NCI-H446 (cell line): Measurements from ENCODE around the gene LYAR.

Source experiments
- DNase-seq, 2 experiments: peaks; one replicate each; lab custom pipeline; 2025; lab: John Stamatoyannopoulos, UW

Gene LYAR, protein sequence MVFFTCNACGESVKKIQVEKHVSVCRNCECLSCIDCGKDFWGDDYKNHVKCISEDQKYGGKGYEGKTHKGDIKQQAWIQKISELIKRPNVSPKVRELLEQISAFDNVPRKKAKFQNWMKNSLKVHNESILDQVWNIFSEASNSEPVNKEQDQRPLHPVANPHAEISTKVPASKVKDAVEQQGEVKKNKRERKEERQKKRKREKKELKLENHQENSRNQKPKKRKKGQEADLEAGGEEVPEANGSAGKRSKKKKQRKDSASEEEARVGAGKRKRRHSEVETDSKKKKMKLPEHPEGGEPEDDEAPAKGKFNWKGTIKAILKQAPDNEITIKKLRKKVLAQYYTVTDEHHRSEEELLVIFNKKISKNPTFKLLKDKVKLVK

DNA sequence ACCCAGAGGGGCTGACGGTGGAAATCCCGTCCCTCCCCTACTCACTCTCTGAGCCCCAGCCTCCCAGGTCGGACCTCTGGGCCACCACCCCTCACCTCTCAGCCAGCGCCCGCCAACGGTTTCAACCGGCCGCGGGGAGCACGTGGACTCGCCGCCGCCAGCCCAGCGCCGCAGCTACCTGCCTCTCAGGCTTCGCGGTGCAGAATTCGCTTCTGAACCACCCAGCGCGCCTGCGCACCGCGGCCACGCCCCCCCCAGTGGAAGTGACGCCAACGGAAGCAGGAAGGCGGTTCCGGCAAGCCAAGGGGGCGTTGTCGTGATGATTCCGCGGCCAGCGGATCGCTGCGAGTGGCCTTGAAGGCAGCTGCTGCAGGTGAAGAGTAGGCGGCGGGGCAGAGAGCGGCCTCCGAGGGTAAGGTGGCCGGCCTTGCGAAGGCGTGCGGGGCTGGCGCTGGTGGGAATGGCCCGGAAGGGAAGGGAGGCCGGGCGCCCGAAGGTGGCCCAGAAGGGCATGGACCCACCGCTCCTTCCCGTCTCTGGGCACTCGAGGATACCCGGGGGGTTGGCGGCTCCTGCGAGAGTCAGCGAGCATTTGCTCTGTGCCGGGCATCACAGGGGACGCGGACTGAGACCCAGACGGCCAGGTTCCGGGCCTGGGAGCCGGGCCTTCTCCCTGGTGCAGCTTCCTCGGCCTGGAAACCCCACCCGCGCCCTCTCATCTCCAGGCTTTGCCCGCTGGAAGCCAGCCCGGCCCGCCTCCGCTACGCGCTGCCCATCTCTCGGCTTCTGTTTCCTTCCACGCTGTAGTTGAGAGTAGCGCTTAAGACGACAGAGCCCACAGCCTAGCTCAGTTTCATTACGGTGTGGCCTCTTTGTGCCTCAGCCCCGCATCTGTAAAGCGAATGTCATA lies at the start of gene LYAR, which contains the start of gene ZBTB49:
TSS of gene LYAR (minus strand) at position 214 of the 910 bp plus-strand sequence. CDS start 6,412 bp downstream, outside the sequence.
TSS of gene ZBTB49 (plus strand) at position 311 of the 910 bp plus-strand sequence. CDS start 9,695 bp downstream, outside the sequence.
- DNase-seq = peak; percentile 5 to 78

DNA sequence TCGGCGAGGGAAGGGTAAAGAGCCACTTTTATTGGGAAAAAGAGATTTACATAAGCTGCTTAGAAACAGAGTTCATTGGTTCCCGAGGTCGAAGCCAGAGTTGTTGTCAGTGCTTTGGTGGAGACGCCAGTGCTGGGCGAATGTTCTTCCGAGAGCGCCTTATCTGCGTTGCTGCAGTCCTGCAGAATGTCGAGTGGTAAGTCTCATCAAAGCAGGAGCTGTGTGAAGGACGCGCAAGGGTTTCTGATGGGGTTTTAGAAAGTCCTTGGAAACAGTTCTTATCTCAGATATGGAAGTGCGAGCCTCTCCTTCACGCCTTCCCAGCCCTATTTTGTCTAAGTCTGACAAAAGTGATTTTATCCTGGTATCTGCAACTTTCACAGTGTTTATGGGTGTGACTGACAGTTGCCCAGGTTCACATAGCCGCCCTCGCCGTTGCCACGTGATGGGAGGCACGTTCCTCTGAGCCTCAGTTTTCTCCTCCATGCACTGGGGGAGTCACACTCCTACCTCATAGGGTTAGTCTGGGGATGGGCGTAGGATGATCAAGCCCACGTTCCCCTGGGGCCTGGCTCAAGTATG lies 49.6 kb upstream of the LYAR start:
- no peak for DNase-seq

DNA sequence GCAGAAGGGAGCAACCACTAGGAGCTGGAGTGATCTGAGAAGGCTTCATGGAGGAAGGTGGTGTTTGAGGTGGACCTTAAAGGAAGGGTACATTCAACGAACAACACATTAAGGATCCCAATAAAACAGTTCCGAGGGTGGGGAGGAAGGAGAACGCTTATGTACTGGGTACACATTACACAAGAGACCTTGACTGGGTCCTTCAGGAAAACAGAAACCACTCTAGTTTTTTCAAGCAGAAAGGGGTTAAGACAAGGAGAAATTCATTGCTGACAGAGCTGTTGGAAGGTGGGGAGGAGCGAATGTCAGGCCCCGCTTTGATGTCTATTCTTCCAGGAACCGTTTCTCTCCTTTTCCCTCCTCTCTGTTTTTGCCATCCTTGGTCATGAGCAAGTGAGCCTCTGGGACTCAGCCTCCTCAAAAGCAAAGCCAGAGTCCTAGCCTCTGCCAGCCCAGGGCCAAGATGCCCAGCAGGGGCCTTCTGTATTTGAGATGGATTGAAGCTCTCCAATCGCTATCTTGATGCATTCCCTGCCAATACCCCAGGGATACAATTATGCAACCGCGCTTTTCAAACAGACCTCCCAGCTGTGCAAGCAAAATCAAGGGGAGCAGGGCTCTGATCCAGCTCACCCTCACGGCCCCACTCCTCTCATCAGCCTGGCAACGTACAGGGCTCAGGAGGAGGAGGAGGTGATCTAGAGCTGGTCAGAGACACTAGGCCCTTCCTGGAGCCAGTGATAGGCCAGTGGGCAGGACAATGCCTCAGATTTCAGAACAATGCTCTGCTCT lies 48.5 kb upstream of the LYAR start:
- DNase-seq = no peak

DNA sequence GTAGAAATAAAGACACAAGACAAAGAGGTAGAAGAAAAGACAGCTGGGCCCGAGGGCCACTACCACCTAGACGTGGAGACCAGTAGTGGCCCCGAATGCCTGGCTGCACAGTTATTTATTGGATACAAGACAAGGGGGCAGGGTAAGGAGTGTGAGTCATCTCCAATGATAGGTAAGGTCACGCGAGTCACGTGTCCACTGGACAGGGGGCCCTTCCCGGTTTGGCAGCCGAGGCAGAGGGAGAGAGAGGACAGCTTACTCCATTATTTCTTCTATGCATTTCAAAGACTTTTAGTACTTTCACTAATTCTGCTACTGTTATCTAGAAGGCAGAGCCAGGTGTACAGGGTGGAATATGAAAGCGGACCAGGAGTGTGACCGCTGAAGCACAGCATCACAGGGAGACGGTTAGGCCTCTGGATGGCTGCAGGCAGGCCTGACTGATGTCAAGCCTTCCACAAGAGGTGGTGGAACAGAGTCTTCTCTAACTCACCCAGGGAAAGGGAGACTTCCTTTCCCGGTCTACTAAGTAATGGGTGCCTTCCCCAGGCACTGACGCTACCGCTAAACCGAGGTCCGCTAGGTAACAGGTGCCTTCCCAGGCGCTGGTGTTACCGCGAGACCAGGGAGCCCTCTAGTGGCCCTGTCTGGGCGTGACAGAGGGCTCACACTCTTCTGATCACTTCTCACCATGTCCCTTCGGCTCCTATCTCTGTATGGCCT lies 45.0 kb upstream of the LYAR start:
- DNase-seq = peak in 1 of 2 experiments; percentile 20

DNA sequence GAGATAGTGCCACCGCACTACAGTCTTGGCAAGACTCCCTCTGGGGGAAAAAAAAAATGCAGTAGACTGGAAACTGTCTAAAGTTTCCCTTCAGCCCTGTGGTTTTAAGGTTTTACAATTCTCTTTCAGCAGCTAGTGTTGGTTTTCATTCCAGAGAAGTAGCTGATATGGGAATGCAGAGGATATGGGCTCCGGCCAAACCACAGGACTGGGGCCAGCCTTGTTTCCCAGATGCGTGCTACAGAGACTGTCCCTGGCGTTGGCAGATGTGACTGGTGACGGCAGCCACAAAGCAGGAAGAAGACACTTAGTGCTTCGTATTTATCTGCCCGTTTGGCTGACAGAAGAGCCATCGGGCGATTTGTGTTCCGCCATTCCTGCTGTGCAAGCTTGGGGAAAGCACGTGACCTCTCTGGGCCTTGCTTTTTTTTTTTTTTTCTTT lies 43.3 kb upstream of the LYAR start:
- no peak for DNase-seq

DNA sequence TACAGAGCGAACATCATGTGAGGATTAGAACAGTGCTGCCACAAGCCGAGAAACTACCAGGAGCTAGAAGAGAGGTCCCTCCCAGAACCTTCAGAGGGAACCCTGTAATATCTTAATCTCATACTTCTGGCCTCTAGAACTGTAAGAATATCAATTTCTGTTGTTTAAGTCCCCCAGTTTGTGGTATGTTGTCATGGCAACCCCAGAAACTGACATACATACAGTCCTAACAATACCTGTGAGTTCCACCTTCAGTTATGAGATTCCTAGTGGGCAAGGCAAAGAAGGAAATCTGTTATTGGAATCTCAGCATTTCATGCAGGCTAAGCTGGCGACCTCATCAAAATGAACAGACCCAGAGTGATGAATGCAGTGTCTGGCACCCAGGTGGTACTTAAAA lies 42.6 kb upstream of the LYAR start:
- no peak for DNase-seq

DNA sequence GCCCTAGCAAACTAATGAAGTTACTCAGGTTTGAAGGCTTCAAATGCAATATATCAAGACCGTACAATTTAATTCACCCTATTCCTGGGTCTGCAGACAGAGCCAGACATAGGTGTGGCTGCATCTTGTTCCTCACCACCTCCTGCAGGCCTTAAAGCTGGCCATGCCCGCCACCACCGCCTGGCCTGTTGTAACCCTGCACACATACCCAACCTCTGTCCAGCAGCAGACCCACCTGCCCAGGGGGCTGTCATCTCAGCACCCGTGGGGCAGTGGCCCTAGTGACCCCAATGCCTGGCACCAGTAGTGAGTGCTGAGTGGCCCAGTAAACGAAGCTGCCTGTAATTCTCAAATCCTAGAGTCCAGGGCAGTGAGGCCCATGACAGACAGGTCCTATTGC lies 40.8 kb upstream of the LYAR start:
- no peak for DNase-seq

DNA sequence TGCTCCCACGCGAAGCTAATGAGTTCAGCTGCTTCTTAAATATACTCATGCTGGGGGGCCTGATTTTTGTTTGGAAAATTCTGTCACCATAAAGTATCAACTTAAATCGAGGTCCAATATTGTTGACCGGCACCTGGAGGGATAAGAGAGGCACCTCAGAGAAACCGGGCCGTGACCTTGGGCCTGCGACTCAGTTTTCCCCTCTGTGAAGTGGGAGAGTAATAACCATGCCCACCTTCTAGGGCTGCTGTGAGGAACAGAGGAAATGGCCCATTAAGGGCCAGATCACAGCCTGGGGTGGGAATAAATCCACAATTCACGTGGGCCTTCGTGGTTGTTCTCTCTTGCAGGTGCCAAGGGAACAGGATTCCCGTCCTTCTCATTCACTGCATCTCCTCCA lies 39.5 kb upstream of the LYAR start:
- DNase-seq = no peak

DNA sequence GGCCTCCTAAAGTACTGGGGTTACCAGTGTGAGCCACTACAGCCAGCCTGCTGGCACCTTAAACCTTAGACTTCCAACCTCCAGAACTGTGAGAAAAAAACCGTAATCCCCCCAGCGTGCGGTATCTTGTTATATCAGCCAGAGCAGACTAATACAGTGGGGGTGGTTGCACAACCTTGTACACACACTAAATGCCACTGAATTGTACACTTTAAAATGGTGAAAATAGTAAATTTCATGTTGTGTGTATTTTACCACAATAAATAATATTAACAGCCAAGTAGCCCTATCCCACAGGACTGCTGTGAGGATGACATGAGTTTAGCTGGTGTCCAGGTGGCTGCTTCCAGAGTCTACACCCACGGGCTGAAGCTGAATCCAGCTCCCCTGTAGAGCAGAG lies 38.9 kb upstream of the LYAR start:
- no peak for DNase-seq

DNA sequence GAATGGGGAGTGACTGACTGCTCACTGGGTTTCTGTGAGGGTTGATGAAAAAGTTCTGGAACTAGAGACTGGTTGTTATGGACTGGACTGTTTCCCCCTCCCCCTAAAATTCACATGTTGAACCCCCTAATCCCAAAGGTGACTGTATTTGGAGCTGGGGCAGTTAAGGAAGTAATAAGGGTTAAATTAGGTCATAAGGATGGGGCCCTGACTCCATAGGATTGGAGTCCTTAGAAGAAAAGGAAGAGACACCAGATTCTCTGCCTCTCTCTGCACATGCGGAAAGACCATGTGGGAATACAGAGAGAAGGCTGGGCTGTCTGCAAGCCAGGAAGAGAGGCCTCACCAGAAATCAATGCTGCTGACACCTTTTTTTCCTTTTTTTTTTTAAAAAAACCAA lies 38.3 kb upstream of the LYAR start:
- no peak for DNase-seq

DNA sequence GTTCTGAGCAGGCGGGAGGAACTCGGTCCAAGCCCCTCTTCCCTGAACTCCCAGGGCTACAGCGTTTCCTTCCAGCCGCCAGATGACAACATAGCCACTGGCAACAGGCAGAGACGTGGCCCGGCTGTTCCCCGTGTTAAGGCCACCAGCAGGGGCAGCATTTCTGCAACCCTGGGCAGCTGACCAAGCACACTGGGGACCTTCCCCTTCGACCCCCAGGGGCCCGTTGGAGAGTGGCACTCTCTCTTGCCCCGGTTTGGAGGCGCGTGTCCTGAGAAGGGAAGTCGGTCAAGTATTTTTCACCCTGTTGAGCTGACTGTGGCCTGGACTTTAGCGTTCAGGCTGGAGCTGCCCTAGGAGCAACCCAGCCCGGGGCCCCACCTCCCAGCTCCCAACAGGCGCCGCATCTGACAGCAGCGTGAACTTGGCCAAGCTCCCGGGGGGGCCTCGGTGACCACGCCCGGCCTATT lies 37.7 kb upstream of the LYAR start:
- no peak for DNase-seq

DNA sequence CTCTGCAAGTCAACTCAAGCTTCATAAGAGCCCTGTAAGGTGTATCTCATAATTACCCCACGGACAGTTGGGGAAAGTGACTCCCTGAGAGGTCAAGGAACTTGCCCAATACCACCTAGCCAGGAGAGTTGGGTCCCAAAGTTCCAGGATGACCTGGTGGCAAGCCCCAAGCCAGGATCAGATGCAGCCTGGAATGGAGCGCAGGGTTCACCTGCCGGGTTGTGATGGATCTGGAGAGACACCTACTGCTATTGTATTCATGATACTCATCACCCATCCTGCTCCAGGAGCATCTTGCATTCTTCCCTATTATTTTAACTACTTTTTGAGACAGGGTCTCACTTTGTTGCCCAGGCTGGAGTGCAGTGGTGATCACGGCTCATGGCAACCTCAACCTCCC lies 36.2 kb upstream of the LYAR start:
- no peak for DNase-seq

DNA sequence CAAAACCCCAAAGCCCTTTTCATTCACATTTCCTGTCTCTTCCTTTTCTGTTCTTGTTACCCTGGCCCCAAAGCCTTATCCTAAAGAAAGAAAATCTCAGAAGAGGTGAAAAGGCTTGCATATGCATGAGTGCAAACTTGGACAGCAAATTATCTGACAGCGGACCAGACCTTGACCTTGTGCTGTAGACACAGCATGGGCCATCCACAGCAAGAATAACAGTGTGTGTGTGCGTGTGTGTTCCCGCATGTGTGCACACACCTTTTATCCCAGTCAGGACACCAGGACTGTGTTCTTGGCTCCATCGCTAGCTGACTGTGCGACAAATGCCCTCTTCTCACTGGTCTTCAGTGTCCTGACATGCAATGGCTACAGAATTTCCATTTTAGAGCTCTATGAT lies 35.4 kb upstream of the LYAR start:
- DNase-seq = no peak

DNA sequence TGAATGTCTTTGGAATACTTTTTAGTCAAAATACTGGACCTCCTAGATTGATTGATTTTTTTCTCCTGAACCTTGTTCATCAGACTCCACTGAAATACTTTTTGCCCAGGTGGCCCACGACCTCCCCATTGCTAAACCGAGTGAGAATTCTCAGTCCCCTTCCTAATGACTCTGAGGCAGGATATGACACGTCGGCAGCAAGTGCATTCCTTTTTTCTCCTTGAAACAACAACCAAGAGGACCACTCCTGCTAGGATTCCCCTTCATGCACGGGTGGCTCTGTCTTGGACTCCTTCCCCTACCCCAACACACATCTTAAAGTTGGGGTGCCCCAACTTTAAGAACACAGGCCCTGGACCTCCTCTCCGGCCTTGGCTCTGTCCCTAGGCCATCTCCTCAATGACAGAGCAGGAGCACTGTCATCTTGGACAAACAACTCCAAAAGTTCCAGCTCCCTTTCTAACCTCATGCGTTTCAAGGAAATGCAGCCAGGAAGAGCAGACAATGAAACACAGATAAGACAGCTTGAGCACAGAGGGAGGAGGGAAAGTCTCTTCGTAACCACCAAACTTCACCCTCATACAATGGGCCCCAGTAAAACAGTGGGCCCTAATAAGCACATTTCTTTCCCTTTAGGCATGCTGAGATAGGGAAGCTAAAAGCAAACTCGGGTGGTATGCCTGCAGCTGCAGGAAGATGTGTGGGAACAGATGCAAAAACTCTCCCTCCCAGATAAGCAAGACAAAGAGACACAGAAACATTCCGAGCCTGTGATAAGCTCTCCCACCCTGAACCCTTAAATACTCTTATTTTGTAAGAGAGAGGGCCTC lies 34.0 kb upstream of the LYAR start:
- no peak for DNase-seq

DNA sequence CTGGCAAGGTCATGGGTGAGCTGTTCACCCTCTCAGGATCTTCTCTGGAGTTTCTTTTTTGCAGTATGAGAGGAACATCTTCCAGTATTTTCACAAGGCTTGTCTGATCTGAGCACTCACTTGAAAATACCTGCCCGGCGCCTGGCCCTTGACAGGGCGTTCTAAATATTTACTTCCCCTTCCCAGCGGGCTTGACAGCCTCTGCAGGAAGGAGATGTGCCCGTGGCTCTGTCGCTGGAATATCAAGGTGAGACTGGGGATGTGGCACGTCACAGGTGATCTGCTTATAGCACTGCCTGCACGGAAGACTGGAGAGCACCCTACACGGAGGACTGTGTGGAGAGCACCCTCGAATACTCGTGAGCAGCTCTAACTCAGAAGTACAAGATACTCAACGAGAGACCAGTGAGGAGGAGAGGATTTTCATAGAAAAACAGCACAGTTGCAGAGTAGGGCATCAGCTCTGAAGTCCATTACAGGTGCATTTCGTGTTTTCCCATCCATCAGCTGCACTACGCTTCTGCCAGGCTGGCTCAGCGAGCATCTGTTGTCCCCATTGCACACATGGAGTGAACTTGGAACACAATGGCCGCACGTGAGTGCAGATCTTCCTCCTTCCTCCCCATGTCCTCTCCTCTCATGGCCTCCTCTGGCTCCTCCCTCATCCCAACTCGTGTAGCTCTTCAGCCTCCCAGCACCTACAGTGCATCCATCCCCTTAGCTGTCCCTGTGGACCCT lies 32.2 kb upstream of the LYAR start:
- DNase-seq = no peak

DNA sequence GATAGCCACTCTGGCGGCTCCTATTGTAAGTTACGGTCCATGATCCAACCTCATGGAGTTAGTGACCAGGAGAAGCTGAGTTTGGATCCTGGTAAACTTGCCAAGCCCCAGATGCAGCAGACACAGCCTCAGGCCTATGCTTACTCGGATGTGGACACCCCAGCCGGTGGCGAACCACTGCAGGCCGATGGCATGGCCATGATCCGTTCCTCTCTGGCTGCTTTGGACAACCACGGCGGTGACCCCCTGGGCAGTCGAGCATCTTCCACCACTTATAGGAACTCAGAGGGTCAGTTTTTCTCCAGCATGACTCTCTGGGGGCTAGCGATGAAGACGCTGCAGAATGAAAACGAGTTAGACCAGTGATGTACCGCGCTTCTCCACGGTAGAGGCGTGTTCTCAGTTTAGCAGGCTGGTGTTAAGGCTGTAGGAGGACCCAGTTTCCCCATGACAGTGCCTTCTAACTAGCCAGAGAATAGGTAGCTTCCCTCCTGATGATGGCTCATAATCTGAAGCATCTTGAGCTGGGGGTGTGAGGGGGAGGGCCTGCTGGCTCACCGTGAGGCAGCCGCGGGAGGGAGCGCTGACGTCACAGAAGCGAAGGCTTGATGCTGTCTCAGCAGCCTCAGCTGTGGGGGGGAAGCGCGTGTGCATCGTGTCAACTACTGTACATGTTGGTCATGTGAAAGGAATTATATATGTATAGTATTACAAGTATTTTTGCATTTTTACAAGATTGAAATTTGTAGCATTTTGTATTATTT lies 31.2 kb upstream of the LYAR start:
- no peak for DNase-seq

DNA sequence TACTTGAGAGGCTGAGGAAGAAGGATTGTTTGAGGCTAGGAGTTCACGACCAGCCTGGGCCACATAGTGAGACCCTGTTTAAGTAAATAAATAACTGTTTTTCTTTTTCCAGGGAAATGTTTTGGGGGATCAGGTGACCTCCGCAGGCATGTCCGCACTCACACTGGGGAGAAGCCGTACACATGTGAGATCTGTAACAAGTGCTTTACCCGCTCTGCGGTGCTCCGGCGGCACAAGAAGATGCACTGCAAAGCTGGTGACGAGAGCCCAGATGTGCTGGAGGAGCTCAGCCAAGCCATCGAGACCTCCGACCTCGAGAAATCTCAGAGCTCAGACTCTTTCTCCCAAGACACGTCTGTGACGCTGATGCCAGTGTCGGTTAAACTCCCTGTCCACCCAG lies 30.6 kb upstream of the LYAR start:
- no peak for DNase-seq

DNA sequence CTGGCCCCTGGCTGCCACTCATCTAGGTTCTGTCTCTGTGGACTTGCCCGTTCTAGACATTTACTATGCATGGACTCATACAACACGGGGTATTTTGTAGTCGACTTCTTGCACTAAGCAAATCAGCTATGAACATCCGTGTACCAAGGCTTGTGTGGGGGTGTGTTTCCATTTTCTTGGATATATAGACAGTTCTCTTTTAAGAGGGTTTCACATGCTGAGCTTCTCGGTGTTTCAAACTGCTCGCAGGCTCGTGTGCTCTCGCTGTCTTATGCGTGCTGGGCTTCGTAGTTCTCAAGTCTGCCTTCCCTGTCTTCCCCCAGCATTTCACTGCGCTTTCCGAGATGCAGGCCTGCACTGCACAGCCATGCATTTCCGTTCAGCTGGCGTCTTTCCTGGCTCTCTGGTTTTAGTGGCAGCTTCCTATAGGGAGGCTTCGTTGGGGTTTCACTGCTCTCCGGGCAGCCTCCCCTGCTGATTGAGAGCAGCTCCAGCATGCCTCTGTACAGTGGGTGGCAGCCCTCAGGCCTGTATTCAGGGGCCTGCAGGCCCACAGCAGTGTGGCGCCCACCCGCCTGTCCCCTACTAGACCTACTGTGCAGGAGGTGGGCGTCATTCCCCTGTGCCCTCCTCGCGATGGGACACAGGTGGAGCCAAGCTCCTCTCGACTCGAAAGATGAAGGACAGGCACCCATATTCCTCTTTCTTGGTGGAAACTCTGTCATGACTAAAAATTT lies 27.7 kb upstream of the LYAR start:
- DNase-seq = no peak
